LNCaP clone FGC (cell line): ENCODE measurements around the gene PRDM10.

Experiments used
- DNase-seq: peaks from one replicate; pipeline ENCODE4 v3.0.0-alpha.2; 2011; ENCODE audit warnings: low read depth
- H3K4me3 ChIP-seq: 2 replicates; pipeline ENCODE4 v1.5.1; 2011; ENCODE audit warnings: mild to moderate bottlenecking, low read depth, low read length, control low read depth
- TF ChIP-seq, protein P1 (sequence below): IDR thresholded peaks from 2 replicates; pipeline ENCODE4 v1.5.1; 2012; ENCODE audit warnings: mild to moderate bottlenecking; ENCODE audit not compliant: control insufficient read depth, insufficient read depth; ENCODE audit errors: extremely low read depth

The PRDM10 gene

DNA sequence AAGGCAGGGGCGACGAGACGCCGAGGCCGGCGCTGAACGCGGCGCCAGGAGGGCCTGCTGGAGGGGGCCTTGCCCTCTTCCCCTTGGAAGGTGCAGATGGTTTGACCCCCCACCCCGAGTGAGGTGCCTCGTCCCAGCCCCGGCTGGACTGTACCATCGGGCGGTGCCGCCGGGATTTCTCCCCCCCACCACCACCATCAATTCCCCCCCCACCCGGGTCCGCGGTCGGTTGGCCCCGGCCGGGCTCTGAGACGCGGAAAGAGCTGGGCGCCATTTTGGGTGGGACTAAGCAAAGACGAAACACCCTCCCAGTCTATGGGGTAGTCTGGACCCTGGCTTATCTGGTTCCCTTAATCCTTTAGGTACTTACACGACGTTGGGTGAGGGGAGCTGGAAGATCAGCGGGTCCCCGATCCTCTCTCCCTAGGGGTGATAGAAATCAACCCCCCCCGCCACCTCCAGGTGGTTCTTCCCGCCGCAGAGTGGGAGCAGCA, at the start of gene PRDM10:
Gene PRDM10 (minus strand): TSS at position 484 of the 494 bp plus-strand sequence. CDS start 41,871 bp downstream, outside the sequence.
- DNase-seq: peak; percentile 74
- TF ChIP-seq, protein P1, sequence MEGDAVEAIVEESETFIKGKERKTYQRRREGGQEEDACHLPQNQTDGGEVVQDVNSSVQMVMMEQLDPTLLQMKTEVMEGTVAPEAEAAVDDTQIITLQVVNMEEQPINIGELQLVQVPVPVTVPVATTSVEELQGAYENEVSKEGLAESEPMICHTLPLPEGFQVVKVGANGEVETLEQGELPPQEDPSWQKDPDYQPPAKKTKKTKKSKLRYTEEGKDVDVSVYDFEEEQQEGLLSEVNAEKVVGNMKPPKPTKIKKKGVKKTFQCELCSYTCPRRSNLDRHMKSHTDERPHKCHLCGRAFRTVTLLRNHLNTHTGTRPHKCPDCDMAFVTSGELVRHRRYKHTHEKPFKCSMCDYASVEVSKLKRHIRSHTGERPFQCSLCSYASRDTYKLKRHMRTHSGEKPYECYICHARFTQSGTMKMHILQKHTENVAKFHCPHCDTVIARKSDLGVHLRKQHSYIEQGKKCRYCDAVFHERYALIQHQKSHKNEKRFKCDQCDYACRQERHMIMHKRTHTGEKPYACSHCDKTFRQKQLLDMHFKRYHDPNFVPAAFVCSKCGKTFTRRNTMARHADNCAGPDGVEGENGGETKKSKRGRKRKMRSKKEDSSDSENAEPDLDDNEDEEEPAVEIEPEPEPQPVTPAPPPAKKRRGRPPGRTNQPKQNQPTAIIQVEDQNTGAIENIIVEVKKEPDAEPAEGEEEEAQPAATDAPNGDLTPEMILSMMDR: no peak
- peak within 1 kb of the TSS; percentile 81 for H3K4me3 ChIP-seq

GRCh38 chr11:130051082-130051481, 48.4 kb upstream of the PRDM10 start:
- DNase-seq: no peak
- H3K4me3 ChIP-seq: no peak overlapping the region
- TF ChIP-seq, protein P1: no peak

- DNase-seq: no peak
- TF ChIP-seq, protein P1: no peak
- H3K4me3 ChIP-seq: no peak overlapping the region
Observed at GRCh38 chr11:130050257-130050656, 47.6 kb upstream of the PRDM10 start.

DNA sequence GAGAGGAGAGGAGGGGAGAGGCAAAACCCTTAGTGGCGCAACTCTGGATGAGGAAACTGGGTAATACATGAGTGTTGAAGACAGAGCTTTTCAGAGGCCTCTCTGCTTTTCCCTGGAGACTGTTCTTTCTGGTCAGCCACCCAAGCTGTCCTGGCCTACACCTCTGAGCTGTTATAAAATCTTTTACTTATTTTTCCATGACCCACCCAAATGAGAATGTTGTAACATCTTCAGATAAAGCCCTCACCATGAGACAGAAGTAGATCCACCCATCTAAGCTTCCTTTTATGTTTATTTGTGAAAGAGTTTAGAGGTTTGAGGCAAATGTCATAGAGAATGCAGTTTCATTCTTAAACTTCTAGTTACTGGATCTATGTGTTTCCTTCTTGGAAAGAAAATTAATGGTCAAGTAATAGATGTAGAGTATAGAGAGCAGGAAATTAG, 46.7 kb upstream of the PRDM10 start:
- DNase-seq: no peak
- TF ChIP-seq, protein P1: no peak
- H3K4me3 ChIP-seq: no peak overlapping the region

DNA sequence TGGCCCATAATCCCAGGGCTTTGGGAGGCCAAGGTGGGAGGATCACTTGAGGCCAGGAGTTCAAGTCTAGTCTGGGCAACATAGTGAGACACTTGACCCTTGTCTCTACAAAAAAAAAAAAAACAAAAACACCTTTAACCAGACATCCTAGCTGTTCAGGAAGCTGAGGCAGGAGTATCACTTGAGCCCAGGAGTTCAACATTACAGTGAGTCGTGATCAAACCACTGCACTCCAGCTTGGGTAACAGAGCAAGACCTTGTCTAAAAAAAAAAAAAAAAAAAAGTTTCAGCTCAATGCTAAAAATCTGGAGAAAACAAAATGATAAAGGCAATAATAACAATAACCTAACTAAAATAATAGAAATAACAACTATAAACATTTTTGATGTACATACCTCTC, 44.5 kb upstream of the PRDM10 start:
- TF ChIP-seq, protein P1: no peak
- DNase-seq: no peak
- H3K4me3 ChIP-seq: no peak overlapping the region

DNA sequence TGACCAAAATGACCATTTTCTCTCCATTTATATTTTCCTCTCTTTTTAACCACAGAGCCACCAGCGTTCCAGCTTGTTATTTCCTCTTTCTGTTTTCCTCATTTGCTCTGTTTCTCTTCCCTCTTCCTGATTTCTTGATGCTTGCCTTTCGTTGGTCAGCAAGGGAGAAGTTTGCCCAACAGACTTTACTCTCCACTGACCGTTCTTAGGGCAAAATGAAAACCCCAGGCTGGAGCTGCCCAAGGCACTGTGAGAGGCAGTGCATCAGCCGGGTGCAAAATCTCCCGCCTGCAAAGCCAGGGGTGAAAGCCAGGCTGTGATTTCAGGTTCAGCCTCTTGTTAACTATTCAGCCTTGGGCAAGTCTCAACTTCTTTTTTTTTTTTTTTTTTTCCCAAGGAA, 40.9 kb upstream of the PRDM10 start:
- H3K4me3 ChIP-seq: no peak overlapping the region
- TF ChIP-seq, protein P1: no peak
- DNase-seq: no peak

DNA sequence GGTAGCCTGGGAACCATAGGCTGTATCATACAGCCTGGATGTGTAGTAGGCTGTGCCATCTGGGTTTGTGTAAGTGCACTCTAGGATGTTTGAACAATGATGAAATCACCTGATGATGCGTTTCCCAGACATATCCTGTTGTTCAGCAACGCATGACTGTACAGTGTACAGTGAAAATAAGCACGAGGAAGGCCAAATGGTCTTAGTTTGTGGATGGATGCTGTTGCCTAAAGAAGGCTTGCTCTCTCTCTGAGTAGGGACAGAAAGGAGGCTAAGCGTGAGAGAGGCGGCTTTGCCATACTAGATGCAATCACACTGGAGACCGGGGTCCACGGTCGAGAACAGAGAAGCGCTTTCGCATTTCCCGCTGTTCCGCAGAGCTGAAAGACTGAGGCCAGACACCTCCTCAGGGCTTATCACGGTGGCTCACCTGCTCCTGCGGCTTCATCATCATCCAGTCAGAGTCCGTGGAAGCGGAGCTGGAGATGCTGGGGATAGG, 39.5 kb upstream of the PRDM10 start:
- peak; percentile 36 for DNase-seq
- TF ChIP-seq, protein P1: no peak
- H3K4me3 ChIP-seq: no peak overlapping the region
